NT2/D1 (cell line): Measurements from ENCODE around the gene EXOSC5.
"Not testable (repeated sequence)": the region's sequence is repeated elsewhere in the genome, so short reads cannot be mapped to it uniquely, and the experiment has no call there.

ENCODE experiments used
- DNase-seq: peaks from one replicate; pipeline ENCODE4 v3.0.0-alpha.2; 2011; ENCODE audit warnings: low read depth, low spot score
- H3K27me3 ChIP-seq: 2 replicates; pipeline ENCODE4 v1.6.0; 2011; ENCODE audit warnings: mild to moderate bottlenecking; ENCODE audit not compliant: insufficient read length, insufficient read depth
- H3K36me3 ChIP-seq: 2 replicates; pipeline ENCODE4 v1.6.1; 2011; ENCODE audit warnings: mild to moderate bottlenecking, low read length, mixed read lengths; ENCODE audit not compliant: insufficient read depth, insufficient read length
- H3K4me1 ChIP-seq: 2 replicates; pipeline ENCODE4 v1.5.1; 2011; ENCODE audit not compliant: insufficient read depth, insufficient read length
- H3K4me3 ChIP-seq: 2 replicates; pipeline ENCODE4 v1.5.1; 2011; ENCODE audit warnings: low read depth; ENCODE audit not compliant: insufficient read length
- H3K9ac ChIP-seq: 2 replicates; pipeline ENCODE4 v1.6.0; 2011; ENCODE audit warnings: low read depth; ENCODE audit not compliant: insufficient read length
- H3K9me3 ChIP-seq: 2 replicates; pipeline ENCODE4 v1.5.1; 2011; ENCODE audit warnings: mild to moderate bottlenecking, low read length; ENCODE audit not compliant: insufficient read depth
- SUZ12 ChIP-seq: IDR thresholded peaks from 2 replicates; pipeline ENCODE4 v1.6.1; 2011; ENCODE audit not compliant: insufficient read length, insufficient read depth; ENCODE audit errors: extremely low read depth
- YY1 ChIP-seq: IDR thresholded peaks from 2 replicates; pipeline ENCODE4 v1.6.1; 2011; ENCODE audit not compliant: insufficient read length, insufficient read depth
- ZNF274 ChIP-seq: IDR thresholded peaks from 2 replicates; pipeline ENCODE4 v1.6.1; 2011; ENCODE audit warnings: mild to moderate bottlenecking, low read depth, low read length

EXOSC5 gene

DNA sequence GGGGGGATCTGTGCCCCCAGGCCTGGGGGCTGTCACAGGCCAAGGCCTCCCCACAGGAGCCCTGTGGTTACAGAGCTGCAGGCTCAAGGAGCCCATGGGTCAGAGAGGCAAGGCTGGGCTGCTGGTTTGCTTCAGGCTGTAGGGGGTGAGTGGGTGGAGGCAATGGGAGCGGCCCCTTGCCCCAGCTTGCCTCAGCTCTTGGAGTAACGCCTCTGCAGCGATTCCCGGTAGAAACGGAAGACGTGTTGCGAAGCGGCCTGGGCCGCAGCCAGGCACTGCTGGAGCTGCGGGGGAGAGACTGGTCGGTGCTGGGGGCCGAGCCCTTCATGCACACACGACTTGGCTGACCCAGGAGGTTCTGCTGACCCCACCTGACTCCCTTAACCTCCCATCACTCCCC is 10.7 kb downstream of the EXOSC5 start:
- Histone ChIP-seq H3K4me3 (no peak overlapping the region), H3K9ac (no peak overlapping the region), H3K27me3 (no peaks in the 10 kb centered on the region), H3K4me1 (no peaks in the 10 kb centered on the region), H3K36me3 (peaks cover 44% of the 10 kb centered on the region), H3K9me3 (no peaks in the 10 kb centered on the region)
- no peak for DNase-seq
- TF ChIP-seq SUZ12, result no peak
- no peak for TF ChIP-seq YY1
- TF ChIP-seq ZNF274, result no peak

DNA sequence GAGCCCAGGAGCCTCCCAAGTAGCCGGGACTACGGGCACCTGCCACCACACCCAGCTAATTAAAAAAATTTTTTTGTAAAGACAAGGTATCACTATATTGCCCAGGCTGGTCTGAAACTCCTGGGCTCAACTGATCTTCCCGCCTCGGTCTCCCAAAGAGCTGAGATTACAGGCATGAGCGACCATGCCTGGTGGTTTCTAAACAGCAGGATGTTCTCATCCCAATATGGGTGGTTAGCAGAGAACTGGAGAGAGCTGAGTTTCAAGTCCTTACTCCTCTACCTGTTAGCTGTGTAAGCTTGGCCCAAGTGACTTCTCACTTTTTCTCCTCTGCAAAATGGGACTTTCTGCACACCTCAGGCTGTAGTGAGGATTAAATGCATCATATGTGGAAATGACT is 12.8 kb downstream of the EXOSC5 start:
- H3K27me3 ChIP-seq, result no peaks in the 10 kb centered on the region
- DNase-seq, result no peak
- no peak overlapping the region for H3K4me3 ChIP-seq
- no peak for TF ChIP-seq YY1
- no peak for TF ChIP-seq SUZ12
- TF ChIP-seq ZNF274, result no peak
- no peak overlapping the region for H3K9ac ChIP-seq
- no peaks in the 10 kb centered on the region for H3K9me3 ChIP-seq
- peaks cover 30% of the 10 kb centered on the region for H3K36me3 ChIP-seq
- H3K4me1 ChIP-seq, result no peaks in the 10 kb centered on the region

DNA sequence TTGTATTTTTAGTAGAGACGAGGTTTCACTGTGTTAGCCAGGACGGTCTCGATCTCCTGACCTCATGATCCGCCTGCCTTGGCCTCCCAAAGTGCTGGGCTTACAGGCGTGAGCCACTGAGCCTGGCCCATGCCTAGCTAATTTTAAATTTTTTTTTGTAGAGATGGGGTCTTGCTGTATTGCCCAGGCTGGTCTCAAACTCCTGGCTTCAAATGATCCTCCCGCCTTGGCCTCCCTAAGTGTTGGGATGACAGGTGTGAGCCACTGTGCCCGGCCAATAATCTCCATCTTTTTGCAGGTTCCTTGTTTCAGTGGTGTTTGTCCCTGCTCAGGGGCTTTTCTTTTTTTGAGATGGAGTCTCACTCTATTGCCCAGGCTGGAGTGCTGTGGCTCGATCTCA is 15.6 kb downstream of the EXOSC5 start:
- not testable (repeated sequence) for H3K4me1 ChIP-seq, H3K27me3 ChIP-seq, H3K9ac ChIP-seq, DNase-seq, H3K9me3 ChIP-seq, H3K4me3 ChIP-seq
- H3K36me3 ChIP-seq, result peaks cover 10% of the 10 kb centered on the region

DNA sequence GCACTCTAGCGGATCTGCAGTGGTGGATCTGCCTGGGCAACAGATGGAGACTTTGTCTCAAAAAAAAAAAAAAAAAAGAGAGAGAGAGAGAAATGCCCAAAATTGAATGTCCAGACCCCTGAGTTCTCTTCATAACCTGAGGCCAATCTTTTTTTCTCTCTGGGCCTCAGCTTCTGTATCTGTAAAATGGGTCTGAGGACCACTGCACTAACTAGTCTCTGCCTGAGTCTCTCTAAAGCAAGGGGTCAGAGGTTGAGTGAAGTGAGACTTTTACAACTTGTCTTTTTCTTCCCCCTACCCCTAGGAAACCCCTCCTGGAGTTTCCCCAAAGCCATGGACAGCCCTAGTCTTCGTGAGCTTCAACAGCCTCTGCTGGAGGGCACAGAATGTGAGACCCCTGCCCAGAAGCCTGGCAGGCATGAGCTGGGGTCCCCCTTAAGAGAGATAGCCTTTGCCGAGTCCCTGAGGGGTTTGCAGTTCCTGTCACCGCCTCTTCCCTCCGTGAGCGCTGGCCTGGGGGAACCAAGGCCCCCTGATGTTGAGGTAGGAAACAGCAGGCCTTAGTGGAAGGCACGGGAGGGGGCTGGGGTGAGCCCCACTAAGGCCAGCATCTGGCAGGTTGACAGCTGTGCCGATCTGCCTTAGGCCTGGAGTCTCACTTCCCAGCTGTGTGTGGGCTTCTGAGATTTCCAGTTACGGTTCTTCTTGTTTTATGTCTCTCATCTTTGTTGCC is 19.0 kb downstream of the EXOSC5 start:
- no peak for DNase-seq
- no peak overlapping the region for H3K4me3 ChIP-seq
- H3K4me1 ChIP-seq, result peaks cover 3% of the 10 kb centered on the region
- TF ChIP-seq YY1, result no peak
- H3K9me3 ChIP-seq, result no peaks in the 10 kb centered on the region
- no peaks in the 10 kb centered on the region for H3K27me3 ChIP-seq
- H3K9ac ChIP-seq, result no peak overlapping the region
- H3K36me3 ChIP-seq, result peaks cover 5% of the 10 kb centered on the region

DNA sequence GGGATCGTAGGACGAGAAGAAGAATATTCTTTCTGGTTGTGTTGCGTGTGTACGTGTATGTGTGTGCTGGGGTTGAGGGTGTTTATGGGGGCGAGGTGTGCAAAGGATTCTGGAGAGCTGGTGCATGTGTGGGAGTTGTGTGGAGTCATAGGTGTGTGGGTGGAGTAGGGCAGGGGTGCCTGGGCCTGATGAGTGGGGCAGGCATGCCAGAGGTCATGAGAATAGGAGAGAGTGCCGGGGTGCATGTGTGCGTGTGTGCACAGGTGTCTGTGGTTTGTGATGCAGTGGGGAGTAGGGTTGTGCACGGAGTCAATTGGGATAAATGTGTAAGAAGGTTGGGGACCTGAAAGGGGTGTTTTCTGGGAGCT is 20.2 kb downstream of the EXOSC5 start:
- Histone ChIP-seq H3K4me3 (peak overlapping the region; percentile 51), H3K9me3 (no peaks in the 10 kb centered on the region), H3K9ac (peak overlapping the region; percentile 58), H3K4me1 (peaks cover 3% of the 10 kb centered on the region), H3K36me3 (peaks cover 4% of the 10 kb centered on the region), H3K27me3 (no peaks in the 10 kb centered on the region)
- DNase-seq, result no peak
- TF ChIP-seq YY1 (no peak), SUZ12 (no peak), ZNF274 (no peak)

DNA sequence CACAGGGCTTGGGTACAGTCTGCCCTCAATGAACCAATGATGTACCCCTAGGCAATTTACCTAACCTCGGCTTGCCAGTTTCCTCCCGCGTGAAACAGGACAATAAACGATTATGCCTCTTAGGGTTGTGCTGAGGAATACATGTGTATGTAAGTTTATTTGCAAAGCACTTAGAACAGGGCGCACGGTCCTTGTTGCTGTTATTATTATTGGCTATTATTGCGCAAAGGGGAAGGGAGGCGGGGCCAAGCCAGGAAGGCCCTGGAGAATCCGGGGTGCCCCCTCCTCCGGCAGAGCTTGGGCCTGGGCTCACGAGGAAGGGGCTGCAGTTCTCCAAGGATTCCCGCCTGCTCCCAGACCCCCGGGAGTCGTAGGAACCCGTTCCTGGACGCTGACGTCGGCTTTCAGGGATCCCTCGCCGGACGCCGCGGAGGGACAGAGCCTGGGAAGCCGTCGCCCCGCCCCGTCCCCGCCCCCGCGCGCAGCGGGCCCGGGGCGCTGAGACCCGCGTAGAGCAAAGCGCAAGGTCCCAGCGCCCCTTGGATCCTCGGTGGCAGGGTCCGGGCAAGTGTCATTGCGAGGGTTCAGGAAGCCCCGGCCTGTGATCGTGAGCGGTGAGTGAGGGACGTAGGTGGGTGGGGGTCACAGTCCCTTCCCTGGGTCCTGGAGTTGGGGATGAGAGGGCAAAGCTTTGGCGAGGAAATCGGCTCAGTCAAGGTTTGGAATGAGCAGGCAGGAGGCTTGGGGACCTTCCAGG is 20.7 kb downstream of the EXOSC5 start, which contains the start of gene TMEM91:
Gene TMEM91, plus strand, starts transcription at position 293 of the 757 bp plus-strand sequence. CDS start 1,777 bp downstream, outside the sequence.
- TF ChIP-seq YY1, result no peak
- no peak for TF ChIP-seq ZNF274
- no peak for TF ChIP-seq SUZ12
- Histone ChIP-seq H3K27me3 (no peaks in the 10 kb centered on the region), H3K9me3 (no peaks in the 10 kb centered on the region), H3K9ac (peak within 1 kb of the TSS; percentile 58), H3K36me3 (peaks cover 4% of the 10 kb centered on the region), H3K4me3 (peak within 1 kb of the TSS; percentile 51), H3K4me1 (peaks cover 3% of the 10 kb centered on the region)
- no peak for DNase-seq

DNA sequence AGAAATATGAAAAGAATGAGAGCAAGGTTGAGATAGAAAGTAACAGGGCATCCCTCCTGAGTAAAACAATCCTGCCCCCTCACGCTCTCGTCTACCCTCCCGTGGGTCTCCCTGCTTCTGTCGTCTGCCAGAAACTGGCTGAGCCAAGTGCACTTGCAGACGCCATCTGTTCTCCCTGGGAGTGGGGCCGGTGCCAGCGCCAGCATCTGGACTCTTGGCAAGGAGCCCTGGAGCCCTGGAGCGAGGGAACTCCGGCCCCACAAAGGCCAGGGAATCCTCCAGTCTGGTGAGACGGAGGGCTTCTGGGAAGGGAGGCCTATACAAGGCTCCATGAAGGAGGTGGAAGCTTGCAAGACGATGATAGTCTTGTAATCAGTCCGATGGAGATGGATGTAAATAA is 23.2 kb downstream of the EXOSC5 start:
- H3K36me3 ChIP-seq, result peaks cover 4% of the 10 kb centered on the region
- H3K27me3 ChIP-seq, result no peaks in the 10 kb centered on the region
- peaks cover 3% of the 10 kb centered on the region for H3K4me1 ChIP-seq
- H3K4me3 ChIP-seq, result no peak overlapping the region
- no peaks in the 10 kb centered on the region for H3K9me3 ChIP-seq
- no peak for TF ChIP-seq ZNF274
- TF ChIP-seq SUZ12, result no peak
- no peak for TF ChIP-seq YY1
- H3K9ac ChIP-seq, result no peak overlapping the region
- DNase-seq, result no peak

DNA sequence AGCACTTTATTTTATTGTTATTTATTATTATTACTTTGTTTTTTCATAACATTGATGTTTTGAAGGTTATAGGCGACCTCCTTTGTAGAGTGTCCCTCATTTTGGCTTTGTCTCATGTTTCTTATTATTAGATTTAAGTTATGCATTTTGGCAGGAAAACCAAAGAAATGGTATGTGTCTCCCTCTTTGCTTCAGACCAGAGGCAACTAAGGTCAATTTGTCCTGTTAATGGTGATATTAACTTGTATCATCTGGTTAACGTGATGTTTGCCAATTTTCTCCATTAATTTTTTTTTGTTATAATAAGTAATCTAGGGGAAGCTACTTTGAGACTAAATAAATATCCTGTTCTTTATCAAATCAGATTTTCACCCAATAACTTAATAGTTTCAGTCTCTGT is 24.7 kb downstream of the EXOSC5 start:
- Histone ChIP-seq H3K9me3 (no peaks in the 10 kb centered on the region), H3K4me3 (no peak overlapping the region), H3K36me3 (peaks cover 4% of the 10 kb centered on the region), H3K9ac (no peak overlapping the region), H3K27me3 (no peaks in the 10 kb centered on the region), H3K4me1 (peaks cover 3% of the 10 kb centered on the region)
- no peak for DNase-seq
- TF ChIP-seq YY1 (no peak), SUZ12 (no peak), ZNF274 (no peak)
